EH (cell line): ENCODE results near the gene FGD3.

Source experiments
- DNase-seq: peaks from one replicate; pipeline ENCODE4 v3.0.0-alpha.2; 2015; ENCODE audit warnings: low read depth

Gene FGD3

DNA sequence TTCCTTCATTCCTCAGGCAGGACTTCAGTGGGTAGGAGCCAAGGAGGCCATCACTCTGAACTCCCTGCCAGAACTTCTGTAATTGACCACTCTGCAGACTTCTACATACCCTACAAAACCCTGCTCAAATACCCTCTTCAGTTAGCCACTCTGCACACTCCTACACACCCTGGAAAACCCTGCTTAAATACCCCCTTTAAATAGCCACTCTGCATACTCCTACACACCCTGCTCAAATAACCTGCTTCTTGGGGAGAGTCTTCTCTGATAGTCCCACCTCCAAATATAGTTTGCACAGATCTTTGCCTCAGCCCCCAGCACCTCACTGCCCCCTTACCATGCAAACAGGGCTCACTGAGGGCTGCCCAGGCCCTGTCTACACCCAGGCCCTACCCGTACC is 130.0 kb downstream of the FGD3 start:
- DNase-seq = no peak

DNA sequence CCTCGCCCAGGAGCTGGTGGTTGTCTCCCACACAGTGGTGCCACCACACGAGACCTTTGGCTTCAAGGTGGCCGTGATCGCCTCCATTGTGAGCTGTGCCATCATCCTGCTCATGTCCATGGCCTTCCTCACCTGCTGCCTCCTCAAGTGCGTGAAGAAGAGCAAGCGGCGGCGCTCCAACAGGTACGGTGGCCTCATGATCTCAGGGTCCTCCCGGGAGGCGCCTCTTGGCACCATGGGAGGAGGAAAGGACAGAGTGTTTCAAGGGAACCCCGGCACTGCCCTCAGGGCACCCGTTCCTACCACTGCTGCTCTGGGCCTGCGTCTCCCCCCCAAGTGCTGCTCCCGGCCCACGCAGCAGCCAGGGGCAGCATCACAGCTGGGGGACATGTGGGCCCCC is 130.5 kb downstream of the FGD3 start:
- no peak for DNase-seq

DNA sequence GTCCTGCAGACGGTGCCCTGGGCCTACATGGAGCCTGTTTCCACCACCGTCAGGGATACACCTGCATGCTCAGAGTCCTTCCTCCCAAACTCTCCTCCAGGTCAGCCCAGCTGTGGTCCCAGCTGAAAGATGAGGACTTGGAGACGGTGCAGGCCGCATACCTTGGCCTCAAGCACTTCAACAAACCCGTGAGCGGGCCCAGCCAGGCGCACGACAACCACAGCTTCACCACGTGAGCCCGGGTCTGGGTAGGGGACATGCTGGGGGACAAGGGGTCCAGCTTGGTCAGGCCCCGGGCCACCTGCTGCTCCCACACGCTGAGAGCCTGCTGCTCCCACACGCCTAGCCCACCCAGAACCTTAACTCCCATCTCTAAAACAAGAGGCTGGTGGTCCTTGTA is 132.0 kb downstream of the FGD3 start:
- DNase-seq = no peak

DNA sequence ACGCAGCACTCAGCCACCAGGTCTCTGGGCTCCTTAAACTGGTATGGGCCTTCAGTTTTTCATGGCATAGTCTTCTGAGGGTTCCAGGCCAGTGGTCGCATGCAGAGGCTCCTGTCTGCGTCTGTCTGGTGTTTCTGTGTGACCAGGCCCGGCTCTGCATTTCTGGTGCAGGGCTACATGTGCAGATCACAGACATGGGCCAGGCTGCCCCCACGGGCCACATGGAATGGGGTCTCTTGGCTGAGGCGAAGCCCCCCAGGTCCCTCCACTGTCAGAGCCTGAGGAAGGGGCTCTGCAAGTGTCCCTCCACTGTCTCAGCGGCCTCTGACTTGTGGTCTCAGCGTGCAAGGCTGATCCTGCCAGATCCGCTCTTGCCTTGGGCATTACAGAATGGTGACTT is 133.1 kb downstream of the FGD3 start:
- no peak for DNase-seq

DNA sequence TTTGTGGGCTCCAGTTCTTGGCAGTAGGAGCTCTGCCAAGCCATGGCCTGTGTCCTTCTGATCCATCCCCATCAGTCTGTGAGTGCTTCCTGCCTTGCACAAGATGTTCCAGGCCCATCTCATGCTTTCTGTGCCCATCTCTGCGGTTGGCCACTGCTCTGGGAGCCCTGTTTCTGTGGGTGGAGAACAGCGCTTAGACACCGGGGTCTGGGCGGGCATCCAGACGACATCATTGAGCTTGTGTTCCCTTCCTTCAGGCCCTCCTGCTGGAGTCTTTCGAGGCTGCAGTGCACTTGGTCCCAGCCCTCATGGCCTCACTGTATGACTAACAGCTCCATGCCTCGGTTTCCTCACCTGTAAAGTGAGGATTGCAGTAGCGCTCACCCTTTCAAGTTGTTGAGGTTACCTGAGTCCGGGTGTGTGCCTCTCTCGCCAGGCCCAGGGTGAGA is 133.8 kb downstream of the FGD3 start:
- no peak for DNase-seq

DNA sequence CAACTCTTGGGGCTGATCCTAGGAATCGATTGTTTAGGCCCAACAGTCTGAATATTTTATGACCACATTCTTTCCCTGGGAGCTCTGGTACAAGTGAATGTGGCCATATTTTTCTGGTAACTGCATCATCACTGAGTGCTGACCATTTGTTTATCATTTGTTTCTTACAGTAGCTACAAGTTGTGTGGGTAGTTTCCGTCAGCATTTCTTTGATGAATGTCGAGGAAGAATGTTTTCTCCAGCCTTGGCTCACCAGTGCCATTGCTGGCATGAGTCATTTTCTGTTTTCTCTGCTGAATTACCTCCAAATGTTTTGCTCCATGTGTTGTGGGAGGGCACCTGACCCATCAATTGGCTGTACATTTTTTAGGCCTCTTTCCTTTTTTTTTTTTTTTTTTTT is 134.6 kb downstream of the FGD3 start:
- peak; percentile 51 for DNase-seq

DNA sequence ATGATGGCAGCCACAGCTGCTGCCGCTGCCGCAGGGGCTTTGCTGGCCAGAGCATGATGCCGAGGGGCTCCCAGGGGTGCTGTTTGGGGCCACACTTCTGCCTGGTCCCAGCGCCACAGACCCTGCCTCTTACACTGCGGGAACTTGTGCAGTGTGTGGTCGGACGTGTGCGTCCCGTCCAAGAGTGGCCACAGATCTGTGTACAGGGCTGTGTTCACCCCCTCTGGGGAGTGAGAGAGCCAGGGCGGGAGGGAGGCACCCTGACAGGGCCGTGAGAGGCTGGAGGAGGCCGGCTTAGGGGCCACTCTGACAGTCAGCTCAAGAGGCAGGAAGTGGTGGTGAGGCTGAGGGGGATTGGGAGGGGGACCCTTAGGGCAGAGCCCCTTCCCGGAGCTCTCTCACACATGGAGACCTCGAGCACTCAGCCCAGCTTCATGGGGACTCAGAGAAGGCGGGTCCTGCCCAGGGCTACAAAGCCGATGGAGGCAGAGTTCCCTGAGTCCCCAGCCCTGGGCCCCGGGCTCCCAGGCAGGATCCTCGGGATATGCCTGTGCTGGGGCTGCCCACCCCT is 135.6 kb downstream of the FGD3 start:
- no peak for DNase-seq

DNA sequence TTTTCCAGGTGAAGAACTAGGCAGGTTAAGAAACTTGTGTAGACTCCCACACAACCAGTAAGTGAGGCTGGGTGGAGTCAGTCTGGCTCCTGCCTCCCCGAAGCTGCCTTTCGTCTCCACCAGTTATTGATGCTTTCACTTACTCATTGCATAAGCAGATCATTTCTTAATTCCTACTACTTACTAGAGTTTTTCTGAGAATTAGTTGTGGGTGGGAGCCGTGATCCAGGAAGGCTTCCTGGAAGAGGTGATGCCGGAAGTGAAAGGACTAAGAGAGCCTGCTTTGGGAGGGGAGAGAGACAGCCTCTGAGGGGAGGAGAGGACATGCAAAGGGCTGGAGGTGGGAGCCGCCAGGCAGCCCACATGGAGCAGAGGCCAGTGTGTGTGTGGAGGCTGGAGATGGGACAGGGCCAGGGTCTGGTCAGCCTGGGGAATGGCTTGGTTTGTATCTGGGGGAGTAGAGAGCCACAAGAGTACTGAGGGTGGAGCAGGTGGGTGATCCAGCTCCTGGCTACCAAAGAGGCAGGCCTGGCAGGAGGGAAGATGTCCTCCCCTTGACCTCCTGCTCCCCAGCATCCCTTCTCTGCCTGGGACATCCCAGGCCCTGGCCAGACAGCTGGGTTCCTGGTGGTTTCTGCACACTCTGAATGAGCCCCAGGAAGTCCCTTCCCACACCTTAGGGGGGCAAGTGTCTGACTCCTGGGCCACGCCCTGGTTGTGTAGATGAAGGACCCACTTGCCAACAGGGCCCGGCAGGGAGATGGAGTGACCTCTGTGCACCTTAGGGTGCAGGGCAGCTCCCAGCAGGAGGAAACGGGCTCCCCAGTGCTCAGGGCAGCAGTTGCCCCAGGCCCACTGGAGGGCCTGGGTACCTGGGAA is 136.5 kb downstream of the FGD3 start:
- DNase-seq = no peak

DNA sequence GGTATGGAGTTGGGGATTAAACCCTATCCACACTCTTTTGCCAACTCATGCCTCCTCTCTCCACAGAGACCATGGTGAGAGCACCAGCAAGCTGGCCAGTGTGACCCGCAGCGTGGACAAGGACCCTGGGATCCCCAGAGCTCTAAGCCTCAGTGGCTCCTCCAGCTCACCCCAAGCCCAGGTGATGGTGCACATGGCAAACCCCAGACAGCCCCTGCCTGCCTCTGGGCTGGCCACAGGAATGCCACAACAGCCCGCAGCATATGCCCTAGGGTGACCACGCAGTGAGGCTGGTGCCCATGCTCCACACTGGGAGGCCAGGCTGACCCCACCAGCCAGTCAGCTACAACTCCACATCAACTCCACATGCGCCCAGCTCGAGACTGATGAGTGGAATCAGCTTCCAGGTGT is 137.2 kb downstream of the FGD3 start:
- no peak for DNase-seq

DNA sequence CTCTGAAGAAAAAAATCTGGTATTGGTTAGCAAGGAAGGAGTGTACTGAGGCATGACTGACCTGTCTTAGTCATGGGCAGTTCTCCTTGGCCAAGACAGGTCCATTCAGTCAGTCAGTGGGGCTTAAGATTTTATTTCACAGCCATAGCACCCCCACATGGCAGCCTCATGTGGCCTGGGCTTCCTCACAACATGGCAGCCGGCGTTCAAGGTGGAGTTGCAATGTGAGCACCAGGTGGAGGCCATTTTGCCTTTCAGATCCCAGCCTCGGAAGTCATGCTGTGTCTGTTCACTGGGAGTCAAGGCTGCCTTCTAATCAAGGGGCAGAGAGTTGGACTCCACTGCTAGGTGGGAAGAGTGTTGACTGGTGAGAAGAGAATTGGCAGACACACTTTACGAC is 138.4 kb downstream of the FGD3 start:
- DNase-seq = no peak
